ENCODE measurements around the gene CDC27.
"Not testable (repeated sequence)": the region's sequence is repeated elsewhere in the genome, so short reads cannot be mapped to it uniquely, and the experiment has no call there.

The CDC27 gene

GRCh38 chr17:47218896-47219430 is 29.9 kb upstream of the CDC27 start:
- DNase-seq, result no peak

GRCh38 chr17:47217279-47217678 is 28.2 kb upstream of the CDC27 start:
- not testable (repeated sequence) for DNase-seq

- not testable (repeated sequence) for DNase-seq
These were observed 27.7 kb upstream of the CDC27 start for GRCh38 chr17:47216821-47217220.

- no peak for DNase-seq
These were observed 25.8 kb upstream of the CDC27 start for GRCh38 chr17:47214931-47215330.

GRCh38 chr17:47213540-47213939 is 24.4 kb upstream of the CDC27 start:
- no peak for DNase-seq

GRCh38 chr17:47212458-47212857 is 23.4 kb upstream of the CDC27 start:
- no peak for DNase-seq

- DNase-seq, result no peak
These were observed 21.7 kb upstream of the CDC27 start for GRCh38 chr17:47210779-47211178.

- no peak for DNase-seq
These were observed 21.0 kb upstream of the CDC27 start for GRCh38 chr17:47210105-47210504.

DNA sequence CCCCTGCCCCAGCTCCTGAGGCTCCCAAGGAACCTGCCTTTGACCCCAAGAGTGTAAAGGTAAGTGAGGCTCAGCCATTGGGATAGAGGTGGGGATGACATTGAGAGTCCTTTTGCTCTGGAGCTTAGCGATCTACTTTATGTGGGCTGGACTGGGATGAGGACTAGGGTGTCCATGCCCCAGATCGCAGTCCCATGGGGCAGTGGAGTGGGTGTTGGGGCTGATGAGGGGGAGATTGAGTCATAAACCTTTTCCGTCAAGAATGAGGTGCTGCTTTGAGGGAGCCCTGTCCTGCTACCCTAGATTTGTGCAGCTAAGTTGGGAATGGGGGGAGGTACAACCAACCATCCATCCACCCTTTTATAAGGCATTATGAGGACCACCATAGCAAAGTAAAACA is 20.4 kb upstream of the CDC27 start:
- DNase-seq, result no peak

DNA sequence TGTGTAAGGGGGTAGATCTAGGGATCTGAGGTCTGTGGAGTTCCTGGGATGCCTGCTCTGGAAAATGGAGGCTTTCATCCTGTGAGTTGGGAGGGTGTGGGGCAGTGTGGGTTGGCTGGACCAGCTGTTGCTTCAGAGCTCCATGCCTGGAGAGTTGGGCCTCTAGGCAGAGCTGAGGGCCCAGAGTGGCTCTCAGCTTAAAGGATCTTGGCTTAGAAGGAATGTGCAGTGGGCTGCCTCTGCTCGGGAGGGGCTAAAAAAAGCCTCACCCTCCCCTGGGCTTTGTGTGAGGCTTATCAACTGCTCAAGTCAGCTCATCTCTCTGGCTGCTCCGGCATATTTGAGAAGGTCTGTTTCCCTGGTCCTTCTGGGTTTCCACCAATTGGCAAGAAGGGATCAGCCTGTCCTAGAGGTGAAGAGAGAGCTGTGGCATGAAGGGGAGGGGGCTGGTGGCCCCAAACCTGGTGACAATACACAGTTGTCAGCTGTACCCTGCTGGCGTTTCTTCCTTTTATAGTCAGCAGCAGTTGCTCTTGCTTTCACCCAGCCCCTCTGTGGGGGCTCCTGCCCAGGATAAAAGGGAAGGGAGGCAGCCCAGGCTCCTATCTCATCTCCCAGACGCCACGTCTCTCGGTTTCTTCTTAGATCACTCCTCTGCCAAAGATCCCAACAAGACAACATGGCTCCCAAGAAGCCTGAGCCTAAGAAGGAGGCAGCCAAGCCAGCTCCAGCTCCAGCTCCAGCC is 19.8 kb upstream of the CDC27 start, which contains the start of gene MYL4:
MYL4 (plus strand) TSS at position 605 of the 745 bp plus-strand sequence; CDS start at position 680, 75 bp downstream.
- no peak for DNase-seq

DNA sequence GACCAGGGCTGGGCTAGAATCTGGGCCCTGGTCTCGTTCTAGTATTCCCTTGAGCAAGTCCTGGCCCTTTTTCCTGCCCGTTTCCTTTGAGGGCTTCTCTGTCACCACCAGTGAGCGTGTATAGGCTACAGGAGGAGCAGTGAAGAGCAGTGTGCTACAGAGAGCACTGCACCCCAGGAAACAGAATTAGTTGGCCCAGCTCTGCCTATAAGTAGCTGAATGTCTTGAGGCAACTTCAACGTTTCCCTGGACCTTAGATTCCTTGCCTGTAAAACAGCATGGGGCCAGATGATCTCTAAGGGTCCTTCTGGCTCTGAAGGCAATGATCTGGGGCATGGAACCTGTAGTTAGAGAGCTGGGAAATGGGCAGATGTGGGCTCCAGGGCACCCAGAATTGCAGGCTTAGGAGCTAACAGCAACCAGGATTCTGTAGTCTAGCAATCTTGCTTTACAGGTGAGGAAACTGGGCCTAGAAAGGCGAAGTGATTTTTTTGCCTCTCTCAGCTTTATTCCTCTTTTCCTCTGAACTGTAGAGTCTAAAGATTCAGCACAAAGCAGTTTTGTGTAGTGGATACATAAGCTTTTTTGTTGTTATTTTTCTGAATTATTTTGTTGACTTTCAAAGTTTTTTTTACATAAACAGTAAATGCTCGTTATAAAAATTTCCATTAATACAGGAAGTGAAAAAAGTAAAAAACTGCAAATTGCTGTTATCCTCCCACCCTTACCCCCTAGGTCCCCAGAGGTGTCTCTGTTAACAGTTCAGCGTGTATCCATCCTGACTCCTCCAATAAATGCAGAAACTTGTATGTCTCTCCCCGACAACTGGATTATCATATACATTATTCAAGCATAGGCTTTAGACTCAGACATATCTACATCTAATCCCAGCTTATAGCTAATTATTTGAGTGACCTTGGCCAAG is 18.3 kb upstream of the CDC27 start:
- no peak for DNase-seq

DNA sequence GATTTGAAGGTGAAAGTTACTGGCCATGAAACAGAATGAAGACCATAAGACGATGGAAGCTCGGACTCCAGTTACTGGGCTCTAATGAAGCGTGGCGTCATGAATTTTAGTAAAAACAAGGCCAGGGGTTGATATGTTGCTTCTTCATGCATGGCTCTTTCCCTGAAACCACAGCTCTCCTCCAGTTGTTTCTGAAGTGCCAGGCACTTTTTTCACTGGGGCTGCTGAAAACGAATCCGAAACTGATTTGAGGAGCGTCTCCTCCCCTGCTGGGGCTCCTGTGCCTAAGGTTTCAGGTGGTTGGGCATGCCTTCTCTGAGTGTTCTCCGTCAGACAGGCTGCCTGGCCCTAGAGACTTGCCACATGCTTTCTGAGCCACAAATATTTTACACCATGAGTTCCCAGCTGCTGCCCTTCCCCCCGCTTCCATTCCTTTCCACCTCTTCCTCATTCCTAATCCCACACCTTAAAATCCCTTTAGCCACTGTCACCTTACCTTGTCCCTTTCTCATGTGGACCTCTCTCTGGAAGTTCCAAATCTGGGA is 16.4 kb upstream of the CDC27 start:
- DNase-seq, result peak; percentile 75

DNA sequence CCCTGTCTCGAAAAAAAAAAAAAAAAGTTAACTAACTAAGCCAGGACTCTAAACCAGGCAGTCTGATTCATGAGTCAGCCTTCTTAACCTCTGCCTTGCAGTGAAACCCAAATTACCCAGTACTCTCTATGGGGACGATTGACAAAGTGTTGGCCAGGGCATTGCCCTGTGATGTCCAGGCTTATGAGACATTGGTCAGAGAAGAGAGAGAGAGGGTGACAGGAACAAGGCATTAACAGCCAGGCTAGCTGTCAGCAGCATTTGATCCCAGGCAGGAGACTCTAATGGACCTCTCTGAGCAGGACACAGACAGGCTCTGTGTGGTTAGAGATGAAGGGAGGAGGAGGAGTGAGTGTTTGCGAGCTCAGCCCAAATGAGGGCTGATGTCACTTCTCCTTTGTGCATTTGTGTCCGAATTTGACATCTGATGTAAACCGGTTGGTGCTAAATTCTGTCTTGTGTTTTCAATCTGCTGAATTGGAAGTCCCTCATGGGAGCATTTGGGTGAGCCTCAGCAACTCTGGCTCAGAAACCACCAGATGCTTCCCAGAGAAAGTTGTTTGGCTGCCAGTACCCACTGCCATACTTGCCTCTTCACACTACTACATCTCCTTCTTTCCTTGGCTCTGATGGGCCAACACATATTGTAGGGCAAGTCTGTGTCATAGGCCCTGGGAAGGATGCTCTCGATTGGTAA is 15.8 kb upstream of the CDC27 start:
- peak; percentile 13 for DNase-seq

- DNase-seq, result peak; percentile 77
These were observed 15.1 kb upstream of the CDC27 start for GRCh38 chr17:47203984-47204721.

GRCh38 chr17:47201166-47201565 is 12.1 kb upstream of the CDC27 start:
- DNase-seq, result no peak

GRCh38 chr17:47200325-47200664 is 11.2 kb upstream of the CDC27 start:
- DNase-seq, result no peak

DNA sequence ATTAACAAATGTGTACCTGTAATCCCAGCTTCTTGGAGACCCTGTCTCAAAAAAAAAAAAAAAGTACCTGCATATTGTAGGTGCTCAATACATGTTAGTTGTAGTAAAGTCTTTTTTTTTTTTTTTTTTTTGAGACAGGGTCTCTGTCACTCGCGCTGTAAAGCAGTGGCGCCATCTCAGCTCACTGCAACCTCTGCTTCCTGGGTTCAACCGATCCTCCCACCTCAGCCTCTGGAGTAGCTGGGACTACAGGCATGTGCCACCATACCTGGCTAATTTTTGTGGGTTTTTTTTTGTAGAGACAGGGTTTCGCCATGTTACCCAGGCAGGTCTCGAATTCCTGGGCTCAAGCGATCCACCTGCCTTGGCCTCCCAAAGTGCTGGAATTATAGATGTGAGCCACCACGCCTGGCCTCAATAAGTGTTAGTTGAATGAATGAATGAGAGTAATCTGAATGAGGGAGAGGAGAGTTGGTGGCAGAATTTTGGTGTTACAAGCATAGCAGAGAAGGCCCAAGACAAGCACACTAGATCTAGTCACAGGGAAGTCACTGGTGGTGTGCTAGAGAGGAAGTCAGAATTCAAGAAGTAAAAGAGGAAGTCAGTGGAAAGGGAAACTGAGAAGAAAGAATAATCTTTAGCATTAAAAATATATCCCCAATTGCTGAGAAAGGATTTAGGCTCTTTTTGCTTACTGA is 10.7 kb upstream of the CDC27 start:
- no peak for DNase-seq

GRCh38 chr17:47197821-47198220 is 8.7 kb upstream of the CDC27 start:
- DNase-seq, result no peak

DNA sequence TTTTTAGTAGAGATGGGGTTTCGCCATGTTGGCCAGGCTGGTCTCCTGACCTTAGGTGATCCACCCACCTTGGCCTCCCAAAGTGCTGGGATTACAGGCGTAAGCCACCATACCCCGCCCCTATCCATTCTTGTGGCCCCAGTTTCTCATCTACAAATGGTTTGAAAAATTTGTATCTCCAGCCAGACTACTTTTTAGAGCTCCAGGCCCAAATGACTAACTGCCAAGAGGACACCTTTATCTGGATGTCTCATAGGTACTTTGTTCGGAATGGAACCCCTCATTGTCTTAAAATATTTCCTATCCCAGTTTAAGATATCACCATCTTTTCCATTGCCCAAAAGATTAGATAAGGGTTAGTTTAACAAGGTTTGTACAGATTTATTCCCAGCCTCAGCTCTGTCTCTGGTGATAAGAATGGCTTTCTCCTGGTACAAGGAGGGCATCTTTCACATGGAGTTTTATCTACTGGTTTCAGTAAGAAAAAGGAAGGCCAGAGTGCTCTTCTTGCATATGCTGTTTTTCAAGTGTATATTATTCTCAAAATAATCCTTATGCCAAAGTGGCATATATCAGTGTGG is 4.9 kb upstream of the CDC27 start:
- no peak for DNase-seq

GRCh38 chr17:47192554-47192953 is 3.5 kb upstream of the CDC27 start:
- DNase-seq, result no peak

DNA sequence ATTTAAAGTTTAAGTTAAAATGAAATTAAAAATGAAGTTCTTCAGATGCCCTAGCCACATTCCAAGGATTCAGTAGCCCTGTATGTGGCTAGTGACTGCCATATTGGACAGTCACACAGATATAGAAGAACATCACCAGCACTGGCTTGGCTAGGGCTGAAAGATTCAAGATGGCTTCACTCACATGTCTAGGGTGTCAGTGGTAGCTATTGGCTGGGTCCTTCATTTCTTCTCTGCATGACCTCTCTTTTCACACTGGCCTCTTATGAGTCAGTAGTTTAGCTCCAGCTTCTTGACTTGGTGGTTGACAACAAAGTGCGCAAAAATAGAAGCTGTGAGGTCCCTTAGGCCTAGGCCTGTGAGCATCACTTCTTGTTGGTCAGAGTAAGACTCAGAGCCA is 1.7 kb upstream of the CDC27 start:
- DNase-seq, result no peak

Measured in stimulated activated CD4-positive, alpha-beta T cell treated with anti-CD3 and anti-CD28 coated beads, Interleukin-1b, Interleukin-23, amount 100 ng/mL, for 48 hours (primary cell).